Mucosa of descending colon (tissue), 3 donors: ENCODE results near the gene ACTMAP. TPM values are rescaled to one million over a fixed set of nuclear protein-coding genes. Genes with fewer than 3 reads are reported as not detected.
A peak's percentile ranks its signal among the peaks of the same experiment; 100 is the strongest.

Experiments used
- ATAC-seq: fragments of 200-7000 bp; cut with Tn5 transposase; one replicate; pipeline ENCODE4 v1.9.1; 2020; ENCODE audit warnings: mild to moderate bottlenecking, moderate library complexity
- DNase-seq, 3 donors: peaks; one replicate each; pipeline ENCODE4 v3.0.0-alpha.2; 2020
- H3K36me3 ChIP-seq: fragments of 200-600 bp; one replicate; pipeline ENCODE4 v1.8.0; 2021; ENCODE audit warnings: low read depth, mild to moderate bottlenecking
- H3K4me1 ChIP-seq: fragments of 200-600 bp; one replicate; pipeline ENCODE4 v1.8.0; 2021; ENCODE audit warnings: low read depth, mild to moderate bottlenecking
- H3K4me3 ChIP-seq: fragments of 200-600 bp; one replicate; pipeline ENCODE4 v1.8.0; 2021; ENCODE audit warnings: mild to moderate bottlenecking
- H3K9me3 ChIP-seq: fragments of 200-600 bp; one replicate; pipeline ENCODE4 v1.8.0; 2021; ENCODE audit warnings: mild to moderate bottlenecking
- intact Hi-C, 2 donors: fragments of 100-400 bp; cut with DNase I in 1 of 2; cut with micrococcal nuclease in 1 of 2; formaldehyde crosslinking; loops; one replicate each; pipeline versions ENCODE4 v1.11.0 to v1.11.1; 2022; cut with DNase I, micrococcal nuclease
- total RNA-seq, 3 donors: library from RNA; stranded (reverse); fragmentation: NEBNext Ultra II Directional in 2 of 3; extraction: Animal tissue kit (Norgen Biotek cat#: 25700) in 2 of 3; gene quantifications; one replicate each; pipeline versions ENCODE4 v1.2.1 to v1.2.4, GENCODE V29; 2021 to 2023
- TF ChIP-seq, protein P1 (sequence below): fragments of 200-600 bp; IDR thresholded peaks from one replicate; pipeline ENCODE4 v1.8.0; 2022; ENCODE audit warnings: antibody characterized with exemption, mild to moderate bottlenecking
- donor health status: DM: no; HTN: no; CAD: no; lungs with moderate emphysema.
- donor health status: DM: no; HTN: no; CAD: no.
- donor health status: DM: no; HTN: yes; CAD: no.

The ACTMAP gene
- total RNA-seq, 3 donors from 2014 or later = 10.9 to 16.7 (median 13.8) TPM

DNA sequence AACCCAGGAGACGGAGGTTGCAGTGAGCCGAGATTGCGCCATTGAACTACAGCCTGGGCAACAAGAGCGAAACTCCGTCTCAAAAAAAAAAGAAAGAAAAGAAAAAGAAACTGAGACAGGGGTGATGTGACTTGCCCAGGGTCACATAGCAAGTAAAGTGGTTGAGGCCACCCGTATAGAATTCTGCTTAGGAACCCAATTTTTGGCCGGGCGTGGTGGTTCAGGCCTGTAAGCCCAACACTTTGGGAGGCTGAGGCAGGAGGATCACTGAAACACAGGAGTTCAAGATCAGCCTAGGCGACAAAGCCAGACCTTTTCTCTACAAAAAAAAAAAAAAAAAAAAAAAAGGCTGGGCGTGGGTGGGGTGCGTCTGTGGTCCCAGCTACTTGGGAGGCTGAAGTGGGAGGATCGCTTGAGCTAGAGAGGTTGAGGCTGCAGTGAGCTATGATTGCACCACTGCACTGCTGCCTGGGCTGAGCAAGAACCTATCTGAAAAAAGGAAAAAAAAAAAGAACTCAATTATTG, 2.0 kb upstream of the ACTMAP start:
- DNase-seq (no peak), ATAC-seq (no peak)
- H3K36me3 ChIP-seq = peaks cover 8% of the 10 kb centered on the region
- H3K4me1 ChIP-seq = peaks cover 42% of the 10 kb centered on the region
- intact Hi-C loops = no loop called here
- peak overlapping the region; percentile 51 for H3K4me3 ChIP-seq
- TF ChIP-seq, protein P1, sequence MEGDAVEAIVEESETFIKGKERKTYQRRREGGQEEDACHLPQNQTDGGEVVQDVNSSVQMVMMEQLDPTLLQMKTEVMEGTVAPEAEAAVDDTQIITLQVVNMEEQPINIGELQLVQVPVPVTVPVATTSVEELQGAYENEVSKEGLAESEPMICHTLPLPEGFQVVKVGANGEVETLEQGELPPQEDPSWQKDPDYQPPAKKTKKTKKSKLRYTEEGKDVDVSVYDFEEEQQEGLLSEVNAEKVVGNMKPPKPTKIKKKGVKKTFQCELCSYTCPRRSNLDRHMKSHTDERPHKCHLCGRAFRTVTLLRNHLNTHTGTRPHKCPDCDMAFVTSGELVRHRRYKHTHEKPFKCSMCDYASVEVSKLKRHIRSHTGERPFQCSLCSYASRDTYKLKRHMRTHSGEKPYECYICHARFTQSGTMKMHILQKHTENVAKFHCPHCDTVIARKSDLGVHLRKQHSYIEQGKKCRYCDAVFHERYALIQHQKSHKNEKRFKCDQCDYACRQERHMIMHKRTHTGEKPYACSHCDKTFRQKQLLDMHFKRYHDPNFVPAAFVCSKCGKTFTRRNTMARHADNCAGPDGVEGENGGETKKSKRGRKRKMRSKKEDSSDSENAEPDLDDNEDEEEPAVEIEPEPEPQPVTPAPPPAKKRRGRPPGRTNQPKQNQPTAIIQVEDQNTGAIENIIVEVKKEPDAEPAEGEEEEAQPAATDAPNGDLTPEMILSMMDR = no peak
- H3K9me3 ChIP-seq = no peaks in the 10 kb centered on the region

DNA sequence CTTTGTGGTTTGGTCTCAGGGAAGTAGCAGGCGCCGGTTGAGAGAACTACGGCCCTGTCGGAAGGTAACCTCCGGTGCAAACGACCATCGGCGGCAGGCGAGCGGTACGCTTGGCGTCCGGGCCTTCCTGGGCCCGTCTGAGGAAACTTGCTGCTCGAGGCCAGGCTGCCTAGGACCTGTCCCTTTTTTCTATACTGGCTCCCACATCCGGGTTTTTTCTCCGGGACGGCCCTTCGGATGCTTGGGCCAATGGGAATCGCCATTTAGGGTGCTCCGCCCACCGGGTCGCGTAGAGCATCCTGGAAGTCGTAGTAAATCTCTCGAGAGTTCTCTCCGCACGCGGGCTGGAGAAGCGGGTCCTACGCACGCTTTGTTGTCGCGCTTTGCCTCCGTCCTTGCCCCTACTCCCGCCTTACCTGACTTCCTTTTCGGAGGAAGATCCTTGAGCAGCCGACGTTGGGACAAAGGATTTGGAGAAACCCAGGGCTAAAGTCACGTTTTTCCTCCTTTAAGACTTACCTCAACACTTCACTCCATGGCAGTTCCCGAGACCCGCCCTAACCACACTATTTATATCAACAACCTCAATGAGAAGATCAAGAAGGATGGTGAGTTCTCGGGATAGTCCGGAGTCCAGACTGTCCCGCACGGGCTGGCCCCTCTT, 729 bp upstream of the ACTMAP start, which contains the start of gene SNRPA:
Gene SNRPA (plus strand): TSS at position 330 of the 664 bp plus-strand sequence. CDS start 206 bp downstream, at position 536.
- peak within 1 kb of the TSS; percentile 51 for H3K4me3 ChIP-seq
- H3K9me3 ChIP-seq = no peaks in the 10 kb centered on the region
- DNase-seq = peak; percentile 95 to 99 (median 98)
- H3K36me3 ChIP-seq = peaks cover 8% of the 10 kb centered on the region
- peaks cover 38% of the 10 kb centered on the region for H3K4me1 ChIP-seq
- TF ChIP-seq, protein P1 = no peak
- intact Hi-C loops = no loop called here
- peak; percentile 84 for ATAC-seq

DNA sequence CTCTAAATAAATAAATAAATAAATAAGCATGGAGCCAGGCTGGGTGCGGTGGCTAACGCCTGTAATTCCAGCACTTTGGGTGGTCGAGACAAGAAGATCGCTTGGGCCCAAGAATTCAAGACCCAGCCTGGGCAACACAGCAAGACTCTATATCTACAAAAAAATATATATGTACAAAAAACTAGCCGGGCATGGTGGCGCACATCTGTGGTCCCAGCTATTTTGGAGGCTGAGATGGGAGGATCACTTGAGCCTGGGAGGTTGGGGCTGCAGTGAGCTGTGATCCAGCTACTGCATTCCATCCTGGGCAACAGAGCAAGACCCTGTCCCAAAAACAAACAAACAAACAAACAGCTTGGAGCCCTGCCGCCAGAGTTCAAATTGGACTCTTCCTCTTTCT, 2.7 kb downstream of the ACTMAP start:
- Histone ChIP-seq H3K4me1 (peaks cover 10% of the 10 kb centered on the region), H3K36me3 (peaks cover 8% of the 10 kb centered on the region), H3K9me3 (no peaks in the 10 kb centered on the region), H3K4me3 (no peak overlapping the region)
- DNase-seq (no peak), ATAC-seq (no peak)
- intact Hi-C loops = no loop called here
- TF ChIP-seq, protein P1 = no peak

DNA sequence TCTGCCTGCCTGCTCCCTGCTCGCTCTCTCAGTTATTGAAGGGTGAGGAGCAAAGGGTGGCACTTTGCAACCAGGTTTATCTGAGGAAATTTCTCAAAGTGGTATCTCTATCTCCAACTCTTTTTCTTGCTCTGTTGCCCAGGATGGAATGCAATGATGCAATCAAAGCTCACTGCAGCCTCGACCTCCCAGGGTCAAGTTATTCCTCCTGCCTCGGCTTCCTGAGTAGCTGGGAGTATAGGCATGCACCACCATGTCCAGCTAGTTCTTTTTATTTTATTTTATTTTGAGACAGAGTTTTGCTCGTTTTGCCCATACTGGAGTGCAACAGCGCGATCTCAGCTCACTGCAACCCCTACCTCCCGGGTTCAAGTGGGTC, 4.9 kb downstream of the ACTMAP start:
- ATAC-seq (no peak), DNase-seq (no peak)
- no peaks in the 10 kb centered on the region for H3K9me3 ChIP-seq
- H3K4me3 ChIP-seq = no peak overlapping the region
- TF ChIP-seq, protein P1 = no peak
- H3K36me3 ChIP-seq = peaks cover 2% of the 10 kb centered on the region
- intact Hi-C loops = no loop called here
- H3K4me1 ChIP-seq = peaks cover 7% of the 10 kb centered on the region

DNA sequence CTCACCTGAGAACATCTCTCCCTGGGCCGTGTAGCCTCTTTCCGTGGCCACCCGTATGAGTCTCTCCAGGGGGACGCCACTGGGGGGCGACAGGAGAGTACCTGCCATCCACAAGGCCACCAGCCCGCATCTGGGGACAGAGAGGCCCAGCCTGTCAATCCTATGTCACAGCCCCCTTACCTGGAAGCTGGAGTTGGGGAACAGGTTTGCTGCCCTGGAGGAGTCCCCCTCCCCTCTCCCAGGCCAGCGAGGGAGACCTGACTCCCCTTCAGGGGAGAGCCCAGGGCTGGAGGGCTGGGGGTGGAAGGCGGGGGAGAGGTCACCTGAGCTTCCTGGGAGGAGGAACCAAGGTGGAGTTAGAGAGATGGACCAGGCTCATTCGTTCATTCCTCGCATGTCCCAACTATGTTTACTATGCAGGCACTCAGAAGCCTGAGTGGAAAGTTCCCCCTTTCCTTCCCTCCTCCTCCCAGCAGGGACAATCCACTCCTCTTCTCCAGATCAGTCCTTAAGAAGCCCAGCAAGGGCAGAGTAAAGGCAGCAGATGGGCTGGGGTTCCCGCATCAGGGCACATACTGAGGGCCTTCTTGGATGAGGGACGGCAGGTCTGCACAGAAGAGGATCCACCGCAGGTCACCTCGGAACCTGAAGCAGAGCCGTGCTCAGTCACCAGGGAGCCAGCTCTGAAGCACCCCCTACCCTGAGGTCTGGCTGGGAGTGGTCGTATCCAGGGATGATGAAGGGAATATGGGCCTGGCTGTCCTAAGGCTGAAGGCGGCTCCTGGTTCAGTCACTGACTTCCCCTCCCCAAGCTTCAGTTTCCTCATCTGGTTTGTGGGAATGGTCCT, 5.5 kb downstream of the ACTMAP start:
- TF ChIP-seq, protein P1 = no peak
- ATAC-seq (peak; percentile 17), DNase-seq (no peak)
- no peaks in the 10 kb centered on the region for H3K36me3 ChIP-seq
- H3K4me3 ChIP-seq = no peak overlapping the region
- no peaks in the 10 kb centered on the region for H3K9me3 ChIP-seq
- intact Hi-C loops = no loop called here
- peaks cover 5% of the 10 kb centered on the region for H3K4me1 ChIP-seq
